GM20000 (cell line): Measurements from ENCODE around the gene NAV2.

ENCODE experiments used
- DNase-seq: peaks from one replicate; pipeline ENCODE4 v3.0.0; 2012; ENCODE audit warnings: low spot score
- TF ChIP-seq, protein P1 (sequence below): IDR thresholded peaks from 2 replicates; pipeline ENCODE4 v1.5.1; 2012; ENCODE audit warnings: mild to moderate bottlenecking, control low read depth; ENCODE audit errors: extremely low read depth, missing control alignments

The NAV2 gene

DNA sequence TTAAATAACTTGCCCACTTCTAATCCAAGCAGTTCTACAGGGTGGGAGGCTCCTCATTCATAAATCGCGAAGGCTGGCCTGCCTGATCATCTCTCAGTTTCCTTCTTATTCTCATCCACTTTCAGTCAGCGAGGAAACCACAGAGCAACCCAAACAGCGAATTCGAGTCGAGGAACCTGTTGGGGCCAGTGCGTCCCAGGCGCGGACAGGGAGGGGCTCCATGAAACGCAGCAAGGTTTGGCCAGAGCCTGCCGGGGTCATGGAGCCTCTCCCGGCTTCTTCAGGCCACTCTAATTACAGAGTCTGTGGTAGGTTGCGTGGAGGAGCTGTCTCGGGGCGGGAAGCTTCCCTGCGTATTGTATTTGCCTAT, 741 bp upstream of the NAV2 start:
- DNase-seq, result peak; percentile 15
- TF ChIP-seq, protein P1, sequence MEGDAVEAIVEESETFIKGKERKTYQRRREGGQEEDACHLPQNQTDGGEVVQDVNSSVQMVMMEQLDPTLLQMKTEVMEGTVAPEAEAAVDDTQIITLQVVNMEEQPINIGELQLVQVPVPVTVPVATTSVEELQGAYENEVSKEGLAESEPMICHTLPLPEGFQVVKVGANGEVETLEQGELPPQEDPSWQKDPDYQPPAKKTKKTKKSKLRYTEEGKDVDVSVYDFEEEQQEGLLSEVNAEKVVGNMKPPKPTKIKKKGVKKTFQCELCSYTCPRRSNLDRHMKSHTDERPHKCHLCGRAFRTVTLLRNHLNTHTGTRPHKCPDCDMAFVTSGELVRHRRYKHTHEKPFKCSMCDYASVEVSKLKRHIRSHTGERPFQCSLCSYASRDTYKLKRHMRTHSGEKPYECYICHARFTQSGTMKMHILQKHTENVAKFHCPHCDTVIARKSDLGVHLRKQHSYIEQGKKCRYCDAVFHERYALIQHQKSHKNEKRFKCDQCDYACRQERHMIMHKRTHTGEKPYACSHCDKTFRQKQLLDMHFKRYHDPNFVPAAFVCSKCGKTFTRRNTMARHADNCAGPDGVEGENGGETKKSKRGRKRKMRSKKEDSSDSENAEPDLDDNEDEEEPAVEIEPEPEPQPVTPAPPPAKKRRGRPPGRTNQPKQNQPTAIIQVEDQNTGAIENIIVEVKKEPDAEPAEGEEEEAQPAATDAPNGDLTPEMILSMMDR, result no peak

DNA sequence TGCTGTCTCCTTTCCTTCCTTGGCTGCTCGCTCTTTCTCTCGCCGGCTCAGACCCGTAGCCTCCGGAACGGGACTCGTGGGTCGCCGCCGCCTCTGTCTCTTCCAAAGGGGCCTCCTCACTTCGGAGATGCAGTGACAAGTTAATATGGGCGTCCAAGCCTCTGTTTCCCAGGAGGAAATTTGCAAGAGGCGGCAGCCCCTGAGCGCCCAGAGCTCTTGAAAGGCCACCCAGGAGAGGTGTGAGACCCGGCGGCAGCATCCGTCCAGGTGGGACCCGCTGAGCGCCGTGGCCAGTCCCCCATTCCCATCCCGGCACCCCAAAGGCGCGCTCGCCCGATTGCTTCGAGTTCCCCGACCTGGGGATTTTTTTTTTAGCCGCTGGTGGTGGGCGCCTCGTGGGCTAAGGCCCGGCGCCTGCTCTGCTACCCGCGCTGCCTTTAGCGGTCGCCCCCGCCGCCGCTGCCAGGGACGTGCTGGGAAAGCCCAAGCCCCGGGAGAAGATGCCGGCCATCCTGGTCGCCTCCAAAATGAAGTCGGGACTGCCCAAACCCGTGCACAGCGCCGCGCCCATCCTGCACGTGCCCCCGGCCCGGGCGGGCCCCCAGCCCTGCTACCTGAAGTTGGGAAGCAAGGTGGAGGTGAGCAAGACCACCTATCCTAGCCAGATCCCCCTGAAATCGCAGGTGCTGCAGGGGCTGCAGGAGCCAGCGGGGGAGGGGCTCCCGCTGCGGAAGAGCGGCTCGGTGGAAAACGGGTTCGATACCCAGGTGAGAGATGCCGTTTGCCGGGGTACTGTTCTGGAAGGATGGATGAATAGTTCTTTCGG, 772 bp downstream of the NAV2 start:
- DNase-seq, result no peak
- TF ChIP-seq, protein P1, result no peak

DNA sequence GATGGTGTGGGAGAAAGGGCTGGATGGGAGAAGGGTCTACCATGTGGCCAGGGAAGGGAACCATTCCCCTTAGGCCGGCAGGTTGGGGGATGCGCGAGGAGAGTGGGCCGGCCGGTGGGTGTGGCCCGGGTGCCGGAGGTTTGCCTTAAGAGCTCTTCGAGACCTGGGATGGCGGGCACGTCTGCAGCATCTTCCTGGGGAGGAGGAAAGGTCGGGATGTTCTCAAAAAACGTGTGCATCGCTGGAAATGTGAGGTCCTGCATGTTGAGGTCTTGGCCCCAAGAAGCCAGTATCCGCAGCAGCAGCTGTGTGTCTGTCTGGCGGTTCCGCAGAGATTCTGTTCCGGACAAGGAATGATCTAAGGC, 1.4 kb downstream of the NAV2 start:
- DNase-seq, result no peak
- TF ChIP-seq, protein P1, result no peak

DNA sequence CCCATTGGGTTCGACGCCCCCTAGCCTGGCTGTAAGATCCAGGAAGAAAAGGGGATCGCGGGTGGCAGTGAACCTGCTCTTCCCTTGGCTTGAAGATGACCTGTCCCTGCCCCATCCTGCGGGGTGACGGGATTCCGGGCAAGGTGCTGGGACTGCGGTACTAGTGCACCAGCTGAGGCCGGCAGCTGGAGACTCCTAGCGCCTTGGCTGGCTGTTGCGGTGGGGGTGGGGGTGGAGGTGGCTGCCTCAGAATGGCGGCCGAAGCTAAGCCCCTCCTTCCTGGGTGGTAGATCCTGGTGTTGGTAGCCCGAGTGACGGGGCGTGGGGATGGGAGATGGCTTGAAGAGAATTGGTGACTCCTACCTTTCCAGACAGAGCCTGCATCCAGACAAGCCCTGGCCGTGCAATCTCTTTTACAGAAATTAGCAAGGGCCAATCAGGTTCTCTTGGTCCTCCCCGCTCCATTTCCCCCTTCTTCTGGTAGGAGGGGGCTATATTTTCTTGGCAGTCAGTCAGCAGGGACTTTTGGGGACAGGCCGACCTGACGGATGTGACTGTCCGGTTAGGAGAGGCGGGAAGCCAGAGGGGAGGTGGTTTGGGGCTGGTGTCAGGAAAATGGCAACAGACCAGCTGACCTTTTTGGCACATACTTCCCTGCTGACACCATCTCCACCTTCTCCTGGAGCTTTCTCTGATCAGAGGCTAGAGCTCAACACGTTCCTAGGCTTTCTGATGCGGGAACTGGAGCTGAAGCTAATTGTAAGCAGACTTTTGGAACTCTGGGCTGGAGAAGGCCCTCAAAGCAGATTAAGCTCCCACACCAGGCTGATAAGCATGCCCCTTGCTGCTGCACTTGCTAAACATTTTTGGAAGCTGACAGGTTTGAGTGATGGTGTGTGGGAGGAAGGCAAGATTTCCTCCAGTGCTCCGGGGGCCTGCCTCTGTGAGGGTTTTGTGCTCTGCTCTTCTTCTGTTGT, 2.0 kb downstream of the NAV2 start:
- DNase-seq, result no peak
- TF ChIP-seq, protein P1, result no peak

DNA sequence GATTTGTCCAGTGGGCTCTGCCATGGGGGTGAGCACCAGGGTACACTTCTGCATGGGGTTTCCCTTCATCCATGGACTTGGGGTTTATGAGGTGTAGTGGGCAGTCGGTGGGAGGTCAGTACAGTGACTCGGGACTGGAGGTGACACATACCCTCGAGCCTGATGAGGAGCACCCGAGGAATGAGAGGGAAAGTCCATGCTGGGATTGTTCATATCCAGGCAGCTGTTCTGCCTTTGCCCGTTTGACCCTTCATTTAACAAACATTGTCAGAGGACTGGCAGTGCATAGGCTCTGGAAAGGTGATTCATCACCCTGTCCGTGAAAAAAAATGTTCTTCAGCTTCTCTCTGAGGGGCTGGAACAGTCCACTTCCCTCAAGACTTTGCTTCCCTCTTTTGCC, 2.7 kb downstream of the NAV2 start:
- DNase-seq, result no peak
- TF ChIP-seq, protein P1, result no peak

DNA sequence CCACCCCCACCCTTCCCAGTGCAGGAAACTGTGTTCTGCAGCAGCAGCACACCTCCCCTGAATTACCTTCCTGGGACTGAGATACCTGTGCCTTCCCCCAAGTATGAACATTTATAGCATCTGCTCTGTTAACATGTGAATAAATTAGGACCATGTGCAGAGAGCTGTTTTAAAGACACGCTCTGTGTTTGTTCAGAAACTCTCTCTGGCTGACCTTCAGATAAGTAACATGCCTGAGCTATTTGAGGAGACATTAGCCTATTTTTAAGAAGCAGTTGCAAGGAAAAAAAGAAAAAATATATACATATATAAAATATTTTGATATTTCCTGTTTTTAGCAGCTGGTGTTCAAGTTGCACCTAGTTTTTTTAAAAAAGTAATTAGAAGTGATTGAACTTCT, 5.4 kb downstream of the NAV2 start:
- no peak for DNase-seq
- TF ChIP-seq, protein P1, result no peak

DNA sequence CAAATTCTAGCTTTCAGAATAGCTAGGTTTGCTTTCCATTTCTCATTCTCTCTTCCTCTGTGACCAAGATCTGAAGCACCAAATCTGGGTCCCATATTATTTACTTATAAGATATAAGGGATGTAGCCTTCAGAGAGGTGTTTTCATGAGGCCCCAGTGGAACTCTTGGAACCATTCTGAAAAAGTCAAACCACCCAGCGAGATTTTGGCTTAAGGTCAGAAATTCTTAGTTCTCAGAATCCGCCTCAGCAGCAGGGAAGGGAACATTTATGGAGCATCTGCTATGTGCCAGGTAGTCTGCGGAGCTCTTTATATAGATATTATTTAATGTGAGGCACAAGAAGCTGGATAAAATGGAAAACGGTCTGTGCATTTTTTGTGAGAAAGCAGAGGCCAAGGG, 6.3 kb downstream of the NAV2 start:
- DNase-seq, result no peak
- TF ChIP-seq, protein P1, result no peak
